Naive thymus-derived CD4-positive, alpha-beta T cell (primary cell): ENCODE data around the gene CELF2. TPM values are rescaled to one million over a fixed set of nuclear protein-coding genes. Genes with fewer than 3 reads are reported as not detected.

ENCODE experiments used
- ATAC-seq: fragments of 150-1000 bp; cut with Tn5 transposase; 2 replicates; pipeline ENCODE4 v1.10.0; 2021; ENCODE audit warnings: mild to moderate bottlenecking, moderate library complexity
- CTCF ChIA-PET: fragments of 350-600 bp; sonication (Branson Sonifier 250); formaldehyde crosslinking; loops from one replicate; lab custom pipeline; 2021; ENCODE audit warnings: antibody characterized with exemption; lab: Charles Lee
- POLR2A ChIA-PET: fragments of 350-600 bp; sonication (Branson Sonifier 250); formaldehyde crosslinking; loops from one replicate; lab custom pipeline; 2021; ENCODE audit warnings: antibody characterized with exemption, inconsistent platforms; lab: Charles Lee
- DNase-seq, 9 donors: peaks; one replicate each; pipeline versions ENCODE4 v3.0.0 to v3.0.0-alpha.2; 2020 to 2022; ENCODE audit warnings: mixed read lengths in 1 of 9
- H3K27ac ChIP-seq: one replicate; pipeline ENCODE4 v1.7.0; 2013; ENCODE audit warnings: mild to moderate bottlenecking, low read depth, low read length, moderate library complexity
- H3K27me3 ChIP-seq, 2 donors: one replicate each; pipeline ENCODE4 v1.7.0; 2013; ENCODE audit warnings: low read length in 2 of 2, mild to moderate bottlenecking in 2 of 2, moderate library complexity in 2 of 2; ENCODE audit not compliant: control insufficient read depth in 2 of 2, insufficient read depth in 2 of 2
- H3K36me3 ChIP-seq, 3 experiments: 1 replicate in 2 of 3; 2 replicates in 1 of 3; pipeline ENCODE4 v1.7.0; 2013; ENCODE audit warnings: low read length in 3 of 3, mild to moderate bottlenecking in 3 of 3, moderate library complexity in 1 of 3; ENCODE audit not compliant: insufficient read depth in 3 of 3, control insufficient read depth in 2 of 3
- H3K4me1 ChIP-seq, 2 donors: one replicate each; pipeline ENCODE4 v1.7.0; 2013; ENCODE audit warnings: low read length in 2 of 2, mild to moderate bottlenecking in 2 of 2, moderate library complexity in 1 of 2; ENCODE audit not compliant: control insufficient read depth in 2 of 2, insufficient read depth in 2 of 2
- H3K4me3 ChIP-seq: 2 replicates; pipeline ENCODE4 v1.7.0; 2013; ENCODE audit warnings: mild to moderate bottlenecking, low read length
- H3K9me3 ChIP-seq, 3 experiments: 1 replicate in 2 of 3; 2 replicates in 1 of 3; pipeline ENCODE4 v1.7.0; 2013; ENCODE audit warnings: low read length in 3 of 3; ENCODE audit not compliant: control insufficient read depth in 2 of 3
- H3K27ac Mint-ChIP-seq, 9 donors: one replicate each; pipeline ENCODE4 v1.8.0; 2020 to 2022; ENCODE audit warnings: mixed read lengths in 9 of 9, mild to moderate bottlenecking in 8 of 9, moderate library complexity in 5 of 9, inconsistent platforms in 2 of 9
- H3K27me3 Mint-ChIP-seq, 5 donors: one replicate each; pipeline ENCODE4 v1.8.0; 2021 to 2022; ENCODE audit warnings: mixed read lengths in 5 of 5, mild to moderate bottlenecking in 1 of 5
- H3K36me3 Mint-ChIP-seq, 5 donors: one replicate each; pipeline ENCODE4 v1.8.0; 2020 to 2022; ENCODE audit warnings: mixed read lengths in 5 of 5, mild to moderate bottlenecking in 3 of 5, inconsistent platforms in 1 of 5
- H3K4me1 Mint-ChIP-seq, 7 donors: one replicate each; pipeline ENCODE4 v1.8.0; 2020 to 2022; ENCODE audit warnings: mixed read lengths in 7 of 7, mild to moderate bottlenecking in 3 of 7, inconsistent platforms in 1 of 7
- H3K4me3 Mint-ChIP-seq, 10 donors: one replicate each; pipeline ENCODE4 v1.8.0; 2020 to 2022; ENCODE audit warnings: mild to moderate bottlenecking in 10 of 10, mixed read lengths in 10 of 10, moderate library complexity in 6 of 10, inconsistent platforms in 2 of 10
- H3K9me3 Mint-ChIP-seq, 11 donors: one replicate each; pipeline ENCODE4 v1.8.0; 2020 to 2022; ENCODE audit warnings: mixed read lengths in 11 of 11, mild to moderate bottlenecking in 4 of 11, inconsistent platforms in 1 of 11, moderate library complexity in 1 of 11
- intact Hi-C, 2 donors: fragments of 100-400 bp; cut with micrococcal nuclease; formaldehyde crosslinking; loops; one replicate each; pipeline ENCODE4 v1.15.1; 2023
- polyA plus RNA-seq, 2 donors: library from polyadenylated mRNA; unstranded; fragments of 300-500 nt; fragmentation: Illumina TruSeq; gene quantifications; one replicate each; pipeline ENCODE4 v1.2.3, GENCODE V29; 2021
- total RNA-seq, 6 experiments: library from RNA in 5 of 6; stranded (reverse) in 5 of 6; gene quantifications; 1 replicate in 5 of 6; 2 replicates in 1 of 6; pipeline ENCODE4 v1.2.3 and lab custom pipeline; 2021 to 2026

CELF2 gene
- total and polyA plus RNA-seq, 7 experiments from 2014 or later: 135 to 207 (median 178) TPM

GRCh38 chr10:11285171-11285570, 267.5 kb downstream of the CELF2 start:
- no peak overlapping the region for H3K27ac Mint-ChIP-seq
- H3K27ac ChIP-seq: no peak overlapping the region
- POLR2A ChIA-PET: no interaction called here

GRCh38 chr10:11286261-11286852, 268.7 kb downstream of the CELF2 start:
- no peaks in the 10 kb centered on the region for H3K27me3 Mint-ChIP-seq
- CTCF ChIA-PET: no interaction called here
- intact Hi-C loops: no loop called here
- DNase-seq (no peak), ATAC-seq (peak; percentile 17)
- peaks cover 19 to 89% (median 40%) of the 10 kb centered on the region in 3 experiments for H3K36me3 ChIP-seq
- H3K27ac ChIP-seq: no peak overlapping the region
- H3K9me3 Mint-ChIP-seq: peaks cover 0 to 3% (median 0%) of the 10 kb centered on the region in 11 donors
- peaks cover 7 to 20% (median 18%) of the 10 kb centered on the region in 7 donors for H3K4me1 Mint-ChIP-seq
- H3K4me3 Mint-ChIP-seq: no peak overlapping the region
- no peaks in the 10 kb centered on the region for H3K27me3 ChIP-seq
- no peak overlapping the region for H3K4me3 ChIP-seq
- H3K9me3 ChIP-seq: no peaks in the 10 kb centered on the region
- peaks cover 18 to 49% (median 26%) of the 10 kb centered on the region in 5 donors for H3K36me3 Mint-ChIP-seq
- H3K4me1 ChIP-seq: peaks cover 0 to 4% of the 10 kb centered on the region in 2 donors
- POLR2A ChIA-PET: no interaction called here
- H3K27ac Mint-ChIP-seq: peak overlapping the region in 8 of 9 donors; percentile 10 to 83 (median 69)

More at GRCh38 chr10:11285171-11285570, 267.5 kb downstream of the CELF2 start:
- peaks cover 15 to 52% (median 30%) of the 10 kb centered on the region in 5 donors for H3K36me3 Mint-ChIP-seq
- H3K4me1 Mint-ChIP-seq: peaks cover 7 to 28% (median 22%) of the 10 kb centered on the region in 7 donors
- no peaks in the 10 kb centered on the region for H3K27me3 Mint-ChIP-seq
- Histone ChIP-seq H3K36me3 (peaks cover 19 to 95% (median 45%) of the 10 kb centered on the region in 3 experiments), H3K4me3 (no peak overlapping the region), H3K4me1 (peaks cover 0 to 4% of the 10 kb centered on the region in 2 donors), H3K9me3 (no peaks in the 10 kb centered on the region), H3K27me3 (no peaks in the 10 kb centered on the region)
- CTCF ChIA-PET: interaction anchor here (0.6 to 0.7 kb wide), 2 partner anchors 120 to 240 kb away, joined by 3 to 6 read pairs; no protein-coding TSS in a partner anchor
- no peak overlapping the region for H3K4me3 Mint-ChIP-seq
- intact Hi-C loops: no loop called here
- DNase-seq: no peak
- ATAC-seq: no peak
- H3K9me3 Mint-ChIP-seq: peaks cover 0 to 7% (median 0%) of the 10 kb centered on the region in 11 donors

- Histone ChIP-seq H3K4me3 (no peak overlapping the region), H3K4me1 (peaks cover 0 to under 1% of the 10 kb centered on the region in 2 donors), H3K9me3 (no peaks in the 10 kb centered on the region), H3K36me3 (peaks cover 26 to 90% (median 34%) of the 10 kb centered on the region in 3 experiments), H3K27me3 (no peaks in the 10 kb centered on the region), H3K27ac (no peak overlapping the region)
- H3K27ac Mint-ChIP-seq: peak overlapping the region in 6 of 9 donors; percentile 0 to 83 (median 63)
- peaks cover 24 to 56% (median 33%) of the 10 kb centered on the region in 5 donors for H3K36me3 Mint-ChIP-seq
- H3K4me1 Mint-ChIP-seq: peaks cover 6 to 31% (median 22%) of the 10 kb centered on the region in 7 donors
- H3K27me3 Mint-ChIP-seq: no peaks in the 10 kb centered on the region
- POLR2A ChIA-PET: no interaction called here
- H3K9me3 Mint-ChIP-seq: peaks cover 0 to 2% (median 0%) of the 10 kb centered on the region in 11 donors
- ATAC-seq (no peak), DNase-seq (no peak)
- CTCF ChIA-PET: no interaction called here
- intact Hi-C loops: no loop called here
- H3K4me3 Mint-ChIP-seq: peak overlapping the region in 1 of 10 donors; percentile 9
Measured at GRCh38 chr10:11288302-11288701, 270.6 kb downstream of the CELF2 start.

DNA sequence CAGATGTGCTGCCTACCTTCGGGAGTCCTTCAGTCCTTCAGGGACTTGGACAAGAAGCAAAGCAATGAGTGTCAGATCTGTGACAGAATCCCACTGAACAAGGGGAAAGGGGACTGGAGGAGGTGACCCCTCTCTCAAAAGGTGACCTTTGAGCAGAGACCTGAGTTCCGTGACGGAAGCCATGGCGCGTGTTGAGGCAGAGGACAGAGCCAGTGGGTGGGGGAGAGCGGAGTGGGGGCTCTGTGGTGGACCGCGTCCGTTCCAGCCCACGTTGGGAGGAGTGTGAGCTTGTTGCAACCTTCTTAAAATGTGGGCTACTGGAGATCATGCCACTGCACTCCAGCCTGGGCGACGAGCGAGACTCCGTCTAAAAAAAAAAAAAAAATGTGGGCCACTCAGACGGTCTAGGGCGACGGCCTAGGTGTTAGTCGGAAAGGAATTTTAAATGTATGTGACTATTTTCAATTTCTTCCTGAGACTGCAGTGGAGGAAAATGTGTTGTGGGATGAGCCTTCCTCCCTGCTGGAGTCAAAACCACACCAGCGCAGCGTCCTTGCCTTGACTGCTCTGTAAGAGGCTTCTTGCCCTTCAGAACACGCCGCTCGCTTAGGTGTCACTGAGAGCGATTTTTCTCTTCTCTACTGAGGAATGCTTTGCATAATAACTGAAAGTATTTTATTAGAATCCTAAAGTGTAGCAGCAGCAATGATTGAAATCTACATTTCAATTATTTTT, 272.7 kb downstream of the CELF2 start:
- POLR2A ChIA-PET: interaction anchor here (1.2 kb wide), 1 partner anchor 119 kb away, joined by 4 read pairs; no protein-coding TSS in a partner anchor
- peaks cover 24 to 76% (median 49%) of the 10 kb centered on the region in 5 donors for H3K36me3 Mint-ChIP-seq
- H3K4me3 Mint-ChIP-seq: no peak overlapping the region
- peak overlapping the region in 8 of 9 donors; percentile 0 to 83 (median 64) for H3K27ac Mint-ChIP-seq
- no peaks in the 10 kb centered on the region for H3K27me3 Mint-ChIP-seq
- Histone ChIP-seq H3K27ac (no peak overlapping the region), H3K4me3 (no peak overlapping the region), H3K27me3 (no peaks in the 10 kb centered on the region), H3K36me3 (peaks cover 33 to 91% (median 39%) of the 10 kb centered on the region in 3 experiments), H3K4me1 (no peaks in the 10 kb centered on the region), H3K9me3 (no peaks in the 10 kb centered on the region)
- intact Hi-C loops: no loop called here
- H3K9me3 Mint-ChIP-seq: peaks cover 0 to 2% (median 0%) of the 10 kb centered on the region in 11 donors
- H3K4me1 Mint-ChIP-seq: peaks cover 11 to 41% (median 31%) of the 10 kb centered on the region in 7 donors
- CTCF ChIA-PET: no interaction called here
- ATAC-seq (no peak), DNase-seq (no peak)

DNA sequence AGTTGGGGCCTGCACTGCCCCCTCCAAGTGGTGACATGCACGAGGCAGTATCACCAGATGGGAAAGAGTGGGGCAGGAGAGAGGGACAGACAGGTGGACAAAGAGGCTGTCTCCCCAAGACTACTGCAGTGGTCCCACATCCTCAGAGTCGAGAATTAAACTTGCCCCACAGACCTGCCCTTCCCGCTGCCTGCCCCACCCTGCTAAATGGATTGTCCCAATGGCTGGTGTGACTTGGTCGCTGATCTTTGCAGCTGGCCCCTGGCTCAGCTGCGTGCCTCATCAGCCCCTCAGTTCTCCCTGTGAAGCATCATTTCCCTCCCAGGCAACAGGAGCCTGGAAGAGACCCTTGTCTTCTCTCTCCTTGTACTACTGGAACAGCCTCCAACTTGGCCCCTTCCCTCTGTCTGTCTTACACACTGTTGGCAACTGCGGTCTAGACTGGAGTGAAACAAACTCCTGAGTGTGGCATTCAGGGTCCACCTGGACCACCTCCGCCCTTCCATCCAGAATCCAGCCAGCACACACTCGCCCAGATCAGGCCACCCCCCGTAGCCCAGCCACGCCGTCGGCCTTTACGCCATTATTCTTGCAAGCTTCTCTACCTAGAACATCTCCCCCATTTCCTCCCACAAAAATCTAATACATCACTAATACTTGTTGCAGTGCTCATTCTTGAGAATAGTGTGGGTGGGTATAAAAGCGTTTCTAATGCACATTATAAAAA, 275.1 kb downstream of the CELF2 start:
- Mint-ChIP-seq H3K27ac (peak overlapping the region in 7 of 9 donors; percentile 26 to 83 (median 74)), H3K36me3 (peaks cover 31 to 92% (median 59%) of the 10 kb centered on the region in 5 donors)
- POLR2A ChIA-PET: no interaction called here

GRCh38 chr10:11293332-11293731, 275.7 kb downstream of the CELF2 start:
- peak overlapping the region in 5 of 9 donors; percentile 36 to 74 (median 56) for H3K27ac Mint-ChIP-seq
- intact Hi-C loops: no loop called here
- no peak for DNase-seq
- no peak overlapping the region for H3K27ac ChIP-seq
- CTCF ChIA-PET: no interaction called here
- POLR2A ChIA-PET: no interaction called here
- H3K27me3 Mint-ChIP-seq: no peaks in the 10 kb centered on the region
- H3K4me3 Mint-ChIP-seq: no peak overlapping the region
- no peaks in the 10 kb centered on the region for H3K9me3 ChIP-seq
- H3K4me3 ChIP-seq: no peak overlapping the region
- peaks cover 31 to 94% (median 42%) of the 10 kb centered on the region in 3 experiments for H3K36me3 ChIP-seq
- H3K36me3 Mint-ChIP-seq: peaks cover 33 to 92% (median 65%) of the 10 kb centered on the region in 5 donors
- no peaks in the 10 kb centered on the region for H3K4me1 ChIP-seq
- no peak for ATAC-seq
- no peaks in the 10 kb centered on the region for H3K27me3 ChIP-seq
- H3K4me1 Mint-ChIP-seq: peaks cover 9 to 57% (median 23%) of the 10 kb centered on the region in 7 donors
- peaks cover 0 to 6% (median 0%) of the 10 kb centered on the region in 11 donors for H3K9me3 Mint-ChIP-seq

More for the DNA sequence above, 275.1 kb downstream of the CELF2 start:
- Mint-ChIP-seq H3K9me3 (peaks cover 0 to 6% (median 0%) of the 10 kb centered on the region in 11 donors), H3K4me1 (peaks cover 9 to 57% (median 26%) of the 10 kb centered on the region in 7 donors), H3K4me3 (peak overlapping the region in 1 of 10 donors; percentile 9), H3K27me3 (no peaks in the 10 kb centered on the region)
- Histone ChIP-seq H3K4me1 (no peaks in the 10 kb centered on the region), H3K4me3 (no peak overlapping the region), H3K27ac (no peak overlapping the region), H3K27me3 (no peaks in the 10 kb centered on the region), H3K36me3 (peaks cover 35 to 94% (median 42%) of the 10 kb centered on the region in 3 experiments), H3K9me3 (no peaks in the 10 kb centered on the region)
- ATAC-seq (no peak), DNase-seq (no peak)
- CTCF ChIA-PET: no interaction called here
- intact Hi-C loops: no loop called here
